ENCODE data around the gene CD200.

CD200 gene

GRCh38 chr3:112350018-112350810 lies 17.3 kb downstream of the CD200 start:
- H3K27ac ChIP-seq: no peak overlapping the region
- no peak for TF ChIP-seq CTCF (IDR thresholded peaks at IDR 0.05)
- no peak for TF ChIP-seq ZFX (IDR thresholded peaks at IDR 0.05; ENCODE audit: borderline replicate concordance)

DNA sequence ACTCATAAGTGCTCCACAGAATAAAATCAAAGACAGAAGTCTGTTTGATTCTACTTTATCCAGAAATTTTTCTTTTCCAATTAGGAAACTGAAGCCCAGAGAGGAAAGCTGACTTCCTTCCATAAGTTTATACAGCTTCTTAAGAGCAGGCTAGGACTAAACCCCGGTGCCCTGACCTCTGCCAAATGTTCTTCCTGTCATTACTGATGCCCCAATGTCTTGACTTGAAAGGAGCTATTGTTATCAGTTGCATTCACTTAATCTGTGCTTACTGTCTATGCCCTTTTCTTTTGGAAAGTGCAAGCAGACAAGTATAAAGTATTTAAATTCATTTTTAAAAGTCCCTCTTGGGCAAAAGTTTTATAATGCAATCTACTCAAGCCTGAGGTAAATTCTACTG lies 18.1 kb downstream of the CD200 start:
- TF ChIP-seq ZFX (IDR thresholded peaks at IDR 0.05; ENCODE audit: borderline replicate concordance) (no peak), CTCF (IDR thresholded peaks at IDR 0.05) (no peak)
- no peak overlapping the region for H3K27ac ChIP-seq

GRCh38 chr3:112351823-112352222 lies 18.9 kb downstream of the CD200 start:
- no peak for TF ChIP-seq ZFX (IDR thresholded peaks at IDR 0.05; ENCODE audit: borderline replicate concordance)
- TF ChIP-seq CTCF (IDR thresholded peaks at IDR 0.05): no peak
- H3K27ac ChIP-seq: no peak overlapping the region

- TF ChIP-seq CTCF (IDR thresholded peaks at IDR 0.05): no peak
- TF ChIP-seq ZFX (IDR thresholded peaks at IDR 0.05; ENCODE audit: borderline replicate concordance): no peak
Measured at GRCh38 chr3:112352720-112353119, 19.8 kb downstream of the CD200 start.

GRCh38 chr3:112353365-112353764 lies 20.4 kb downstream of the CD200 start:
- no peak overlapping the region for H3K27ac ChIP-seq
- TF ChIP-seq CTCF (IDR thresholded peaks at IDR 0.05) (no peak), ZFX (IDR thresholded peaks at IDR 0.05; ENCODE audit: borderline replicate concordance) (no peak)

More at GRCh38 chr3:112352720-112353119, 19.8 kb downstream of the CD200 start:
- H3K27ac ChIP-seq: no peak overlapping the region

- TF ChIP-seq CTCF (IDR thresholded peaks at IDR 0.05) (no peak), ZFX (IDR thresholded peaks at IDR 0.05; ENCODE audit: borderline replicate concordance) (no peak)
- H3K27ac ChIP-seq: no peak overlapping the region
Measured at GRCh38 chr3:112354642-112355306, 21.8 kb downstream of the CD200 start.

DNA sequence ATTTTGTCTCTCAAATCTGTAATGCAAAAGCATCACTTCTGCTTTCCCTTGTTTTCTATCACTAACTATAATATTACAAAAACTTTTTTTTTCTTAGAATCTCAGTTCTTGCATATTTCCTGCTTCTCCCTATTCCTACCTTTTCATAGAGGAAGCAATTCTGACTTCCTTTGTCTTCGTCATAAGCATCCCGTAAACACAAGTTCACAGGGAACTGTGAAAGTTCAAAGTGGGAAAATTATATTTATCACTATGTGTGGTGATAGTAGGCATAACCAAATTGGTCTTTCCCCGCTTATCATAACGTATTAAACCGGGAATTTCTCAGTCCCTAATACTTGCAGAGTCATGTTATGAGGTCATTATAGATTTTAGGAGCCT lies 22.3 kb downstream of the CD200 start:
- no peak for TF ChIP-seq ZFX (IDR thresholded peaks at IDR 0.05; ENCODE audit: borderline replicate concordance)
- no peak overlapping the region for H3K27ac ChIP-seq
